ENCODE data around the gene TMEM204.

DNA sequence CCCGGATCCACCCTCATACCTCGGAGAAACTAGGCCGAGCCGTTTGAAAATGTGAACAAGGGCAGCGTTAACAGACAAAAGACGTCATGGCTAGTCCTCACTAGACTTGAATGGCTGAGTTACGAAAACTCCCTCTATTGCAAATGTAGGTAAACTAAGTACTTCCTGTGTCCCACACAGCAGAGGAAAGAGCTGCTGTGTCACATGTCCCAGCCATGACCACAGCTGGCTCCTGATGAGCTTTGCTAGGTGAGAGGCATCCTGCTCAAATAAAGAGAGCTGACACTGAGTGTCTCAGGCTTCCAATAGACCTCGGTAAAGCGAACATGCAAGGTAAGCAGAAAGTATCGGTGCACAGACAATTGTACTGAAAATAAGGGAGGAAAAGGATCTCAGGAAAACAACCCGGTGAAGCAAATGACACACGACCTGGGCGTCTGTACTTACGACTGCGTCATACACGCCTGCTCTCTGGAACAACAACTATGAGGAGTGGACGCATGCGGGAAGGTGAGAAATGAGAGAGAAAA lies 26.0 kb downstream of the TMEM204 start:
- TF ChIP-seq, protein P1, sequence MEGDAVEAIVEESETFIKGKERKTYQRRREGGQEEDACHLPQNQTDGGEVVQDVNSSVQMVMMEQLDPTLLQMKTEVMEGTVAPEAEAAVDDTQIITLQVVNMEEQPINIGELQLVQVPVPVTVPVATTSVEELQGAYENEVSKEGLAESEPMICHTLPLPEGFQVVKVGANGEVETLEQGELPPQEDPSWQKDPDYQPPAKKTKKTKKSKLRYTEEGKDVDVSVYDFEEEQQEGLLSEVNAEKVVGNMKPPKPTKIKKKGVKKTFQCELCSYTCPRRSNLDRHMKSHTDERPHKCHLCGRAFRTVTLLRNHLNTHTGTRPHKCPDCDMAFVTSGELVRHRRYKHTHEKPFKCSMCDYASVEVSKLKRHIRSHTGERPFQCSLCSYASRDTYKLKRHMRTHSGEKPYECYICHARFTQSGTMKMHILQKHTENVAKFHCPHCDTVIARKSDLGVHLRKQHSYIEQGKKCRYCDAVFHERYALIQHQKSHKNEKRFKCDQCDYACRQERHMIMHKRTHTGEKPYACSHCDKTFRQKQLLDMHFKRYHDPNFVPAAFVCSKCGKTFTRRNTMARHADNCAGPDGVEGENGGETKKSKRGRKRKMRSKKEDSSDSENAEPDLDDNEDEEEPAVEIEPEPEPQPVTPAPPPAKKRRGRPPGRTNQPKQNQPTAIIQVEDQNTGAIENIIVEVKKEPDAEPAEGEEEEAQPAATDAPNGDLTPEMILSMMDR (IDR thresholded peaks at IDR 0.05), result no peak
- TF ChIP-seq POLR2A (IDR thresholded peaks at IDR 0.05), result no peak
- TF ChIP-seq POLR2AphosphoS5 (IDR thresholded peaks at IDR 0.05), result no peak
- TF ChIP-seq EP300 (IDR thresholded peaks at IDR 0.05), result no peak
